Thoracic aorta (tissue), 2 donors: ENCODE data around the gene RAP1A. TPM values are rescaled to one million over a fixed set of nuclear protein-coding genes. Genes with fewer than 3 reads are reported as not detected.

Experiments
- ATAC-seq: fragments of 150-250 bp; one replicate; pipeline ENCODE4 v1.8.0; 2017; ENCODE audit warnings: low read depth; ENCODE audit not compliant: insufficient number of reproducible peaks, low FRiP score
- DNase-seq: peaks from one replicate; pipeline ENCODE4 v3.0.0-alpha.2; 2020; ENCODE audit warnings: low spot score
- H3K27ac ChIP-seq, 2 donors: fragments of 200-600 bp; sonication (generic); 1 replicate in 1 of 2; 2 replicates in 1 of 2; pipeline ENCODE4 v1.5.1; 2016; ENCODE audit warnings: mild to moderate bottlenecking in 2 of 2, moderate library complexity in 2 of 2
- H3K27me3 ChIP-seq: fragments of 200-600 bp; sonication (generic); replicated peaks from 2 replicates; pipeline ENCODE4 v1.6.0; 2016; ENCODE audit warnings: mild to moderate bottlenecking; ENCODE audit not compliant: insufficient read depth
- H3K36me3 ChIP-seq: fragments of 200-600 bp; sonication (generic); one replicate; pipeline ENCODE4 v1.5.1; 2016
- H3K4me1 ChIP-seq, 2 donors: fragments of 200-600 bp; sonication (generic); 1 replicate in 1 of 2; 2 replicates in 1 of 2; pipeline versions ENCODE4 v1.5.1 to v1.6.0; 2016; ENCODE audit warnings: low read depth in 2 of 2, mild to moderate bottlenecking in 1 of 2; ENCODE audit not compliant: control insufficient read depth in 1 of 2
- H3K4me3 ChIP-seq: fragments of 200-600 bp; sonication (generic); 2 replicates; pipeline ENCODE4 v1.5.1; 2016; ENCODE audit warnings: mild to moderate bottlenecking
- H3K9me3 ChIP-seq: fragments of 200-600 bp; sonication (generic); 2 replicates; pipeline ENCODE4 v1.5.1; 2016
- CTCF ChIP-seq: fragments of 200-600 bp; sonication (generic); IDR thresholded peaks from one replicate; pipeline ENCODE4 v1.5.1; 2019; ENCODE audit warnings: antibody characterized with exemption
- total RNA-seq, 2 donors: library from RNA; depleted of rRNA; stranded (reverse); fragments of >200 nt; gene quantifications; one replicate each; pipeline versions ENCODE4 v1.1.0 to v1.2.3, GENCODE V29; 2016

Gene RAP1A
- total RNA-seq, 2 donors from 2014 or later, result 67.4 to 75.0 TPM

DNA sequence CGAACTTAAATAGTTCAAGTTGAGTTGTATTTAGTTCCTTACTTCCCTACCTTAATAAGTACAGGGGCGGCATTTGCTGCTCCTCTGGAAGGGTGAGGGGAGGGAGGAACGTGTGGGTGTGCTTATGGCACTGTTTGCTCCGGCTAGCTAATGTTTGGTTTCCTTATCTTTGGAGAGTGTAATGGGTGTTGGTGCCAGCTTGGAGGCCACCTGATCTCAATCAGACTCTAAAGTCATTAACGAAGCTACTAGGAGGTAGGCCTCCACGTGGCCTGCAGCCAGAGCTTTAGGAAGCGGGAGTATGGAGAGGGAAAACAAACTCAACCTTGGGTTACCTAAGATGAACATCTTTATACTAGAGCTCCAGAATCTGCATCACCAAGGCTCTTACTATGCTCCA lies 43.0 kb upstream of the RAP1A start:
- Histone ChIP-seq H3K4me1 (peaks cover 5 to 17% of the 10 kb centered on the region in 2 donors), H3K4me3 (no peak overlapping the region), H3K27ac (no peak overlapping the region), H3K27me3 (no peaks in the 10 kb centered on the region), H3K36me3 (no peaks in the 10 kb centered on the region), H3K9me3 (no peaks in the 10 kb centered on the region)
- DNase-seq, result no peak
- no peak for TF ChIP-seq CTCF
- no peak for ATAC-seq

DNA sequence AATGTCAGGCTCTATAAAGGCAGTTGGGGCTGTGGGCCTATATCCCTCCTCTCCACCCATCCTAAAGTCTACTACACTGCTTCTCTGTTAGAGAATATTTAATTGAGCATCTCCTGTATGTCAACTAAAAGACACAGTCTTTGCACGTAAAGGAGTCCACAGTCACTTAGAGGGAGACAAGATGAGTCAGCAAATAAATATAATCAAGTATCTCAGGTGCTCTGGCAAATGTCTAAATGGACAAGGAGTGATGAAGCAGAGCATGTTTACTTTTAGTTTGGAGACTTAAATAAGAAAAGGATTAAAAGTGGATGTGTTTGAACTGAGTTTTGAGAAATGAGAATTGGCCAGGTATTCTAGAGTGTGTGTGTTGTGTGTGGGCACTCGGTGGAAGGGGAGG lies 41.8 kb upstream of the RAP1A start:
- ATAC-seq (no peak), DNase-seq (no peak)
- Histone ChIP-seq H3K27ac (no peak overlapping the region), H3K27me3 (no peaks in the 10 kb centered on the region), H3K4me1 (peaks cover 0 to 8% of the 10 kb centered on the region in 2 donors), H3K9me3 (no peaks in the 10 kb centered on the region), H3K36me3 (no peaks in the 10 kb centered on the region), H3K4me3 (no peak overlapping the region)
- no peak for TF ChIP-seq CTCF

DNA sequence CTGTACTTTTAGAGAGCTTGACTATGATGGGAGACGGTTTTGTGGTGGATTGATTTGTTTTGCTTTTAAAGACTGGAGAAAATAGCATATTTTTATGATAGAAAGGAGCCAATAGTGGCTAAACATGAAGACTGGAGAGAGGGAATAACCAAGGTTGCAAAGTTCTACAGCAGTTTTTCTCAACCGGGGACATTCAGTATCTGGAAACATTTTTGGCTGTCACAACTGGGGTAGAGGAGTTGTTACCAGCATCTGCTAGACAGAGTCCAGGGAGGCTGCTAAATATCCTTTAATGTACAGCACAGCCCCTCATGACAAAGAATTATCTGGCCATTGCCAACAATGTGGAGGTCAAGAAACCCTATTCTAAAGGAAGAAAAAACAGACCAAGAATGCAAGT lies 38.4 kb upstream of the RAP1A start:
- TF ChIP-seq CTCF, result no peak
- peaks cover 0 to 7% of the 10 kb centered on the region in 2 donors for H3K4me1 ChIP-seq
- H3K36me3 ChIP-seq, result no peaks in the 10 kb centered on the region
- ATAC-seq (no peak), DNase-seq (no peak)
- H3K27me3 ChIP-seq, result no peaks in the 10 kb centered on the region
- no peak overlapping the region for H3K27ac ChIP-seq
- H3K4me3 ChIP-seq, result no peak overlapping the region
- H3K9me3 ChIP-seq, result no peaks in the 10 kb centered on the region

DNA sequence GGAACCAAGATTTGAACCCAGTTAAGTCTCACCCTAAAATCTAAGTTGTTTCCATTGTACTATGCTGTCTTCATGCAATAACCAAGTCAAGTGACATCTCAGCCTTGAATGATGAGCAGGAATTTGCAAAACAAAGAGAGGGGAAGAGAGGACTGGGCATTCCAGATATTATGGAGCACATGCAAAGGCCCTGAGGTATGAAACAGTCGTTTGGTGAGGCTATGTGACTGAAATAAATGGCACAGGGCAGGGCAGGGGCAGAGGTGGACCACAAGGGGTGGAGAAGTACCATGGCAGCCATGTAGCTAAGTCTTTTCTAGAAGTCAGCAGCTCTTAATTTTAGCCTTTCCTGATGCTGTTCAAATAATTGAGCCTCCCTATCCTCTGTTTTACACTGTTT lies 37.6 kb upstream of the RAP1A start:
- H3K4me3 ChIP-seq, result no peak overlapping the region

More for the DNA sequence above, 37.6 kb upstream of the RAP1A start:
- DNase-seq (no peak), ATAC-seq (no peak)
- Histone ChIP-seq H3K36me3 (no peaks in the 10 kb centered on the region), H3K27me3 (no peaks in the 10 kb centered on the region), H3K27ac (no peak overlapping the region), H3K4me1 (no peaks in the 10 kb centered on the region), H3K9me3 (no peaks in the 10 kb centered on the region)
- no peak for TF ChIP-seq CTCF
